Measurements from ENCODE around the gene ALAS1.

GRCh38 chr3:52246264-52246620 lies 48.3 kb downstream of the ALAS1 start:
- no peak for TF ChIP-seq CTCF (IDR thresholded peaks at IDR 0.05)
- no peak for TF ChIP-seq POLR2AphosphoS5 (IDR thresholded peaks at IDR 0.05)
- TF ChIP-seq POLR2A (IDR thresholded peaks at IDR 0.05), result no peak
- no peak for TF ChIP-seq EP300 (IDR thresholded peaks at IDR 0.05)
